ENCODE measurements around the gene GEN1.

- TF ChIP-seq CTCF (IDR thresholded peaks at IDR 0.05 in 8 of 11, conservative IDR thresholded peaks at IDR 0.05 in 3 of 11) (no peak), POLR2A (IDR thresholded peaks at IDR 0.05) (no peak)
Observed at GRCh38 chr2:17709897-17710296, 44.0 kb upstream of the GEN1 start.
